GM12878 (cell line): ENCODE data around the gene IRF2. TPM values are rescaled to one million over a fixed set of nuclear protein-coding genes. Genes with fewer than 3 reads are reported as not detected.

Source experiments
- BACH1 ChIP-seq: fragments of 450-650 bp; IDR thresholded peaks from 2 replicates; pipeline ENCODE4 v1.6.1; 2017; ENCODE audit warnings: mild to moderate bottlenecking, borderline replicate concordance
- BMI1 ChIP-seq: fragments of 450-650 bp; IDR thresholded peaks from 2 replicates; pipeline ENCODE4 v1.6.1; 2016; ENCODE audit warnings: mild to moderate bottlenecking, moderate library complexity, borderline replicate concordance
- CHD2 ChIP-seq: IDR thresholded peaks from 2 replicates; pipeline ENCODE4 v1.6.1; 2011; ENCODE audit warnings: low read depth, low read length, improper control_type of control experiment, borderline replicate concordance
- E2F8 ChIP-seq: fragments of 450-650 bp; IDR thresholded peaks from 2 replicates; pipeline ENCODE4 v1.6.1; 2018; ENCODE audit warnings: mild to moderate bottlenecking, low read depth, moderate library complexity; ENCODE audit not compliant: partially characterized antibody
- EP300 ChIP-seq, 2 experiments: fragments of 150-350 bp in 1 of 2; IDR thresholded peaks; 2 replicates each; pipeline ENCODE4 v1.6.1; 2011 to 2012; ENCODE audit warnings: low read depth in 2 of 2, low read length in 2 of 2, borderline replicate concordance in 1 of 2, improper control_type of control experiment in 1 of 2, inconsistent platforms in 1 of 2; ENCODE audit not compliant: control insufficient read depth in 1 of 2
- ESRRA ChIP-seq: IDR thresholded peaks from 2 replicates; pipeline ENCODE4 v1.6.1; 2012; ENCODE audit warnings: mild to moderate bottlenecking, low read length, improper control_type of control experiment
- FOXK2 ChIP-seq: fragments of 450-650 bp; IDR thresholded peaks from 2 replicates; pipeline ENCODE4 v1.6.1; 2017; ENCODE audit warnings: mild to moderate bottlenecking, moderate library complexity
- IKZF1 ChIP-seq: fragments of 450-650 bp; conservative IDR thresholded peaks from 2 replicates; pipeline ENCODE4 v1.6.1; 2017; ENCODE audit warnings: antibody characterized with exemption, mild to moderate bottlenecking
- KAT2A ChIP-seq: conservative IDR thresholded peaks from 2 replicates; pipeline ENCODE4 v1.6.1; 2011; ENCODE audit warnings: low read depth, low read length; ENCODE audit not compliant: control insufficient read depth
- KDM1A ChIP-seq: fragments of 200-600 bp; sonication (generic); IDR thresholded peaks from 2 replicates; pipeline ENCODE4 v1.6.1; 2016; ENCODE audit warnings: borderline replicate concordance
- KLF5 ChIP-seq: fragments of 450-650 bp; IDR thresholded peaks from 2 replicates; pipeline ENCODE4 v1.6.1; 2014; ENCODE audit warnings: mild to moderate bottlenecking; ENCODE audit not compliant: partially characterized antibody
- MEF2A ChIP-seq: IDR thresholded peaks from 2 replicates; pipeline ENCODE4 v1.6.1; 2011; ENCODE audit warnings: low read depth, mild to moderate bottlenecking, low read length, moderate library complexity; ENCODE audit not compliant: insufficient read depth
- MTA2 ChIP-seq: fragments of 450-650 bp; IDR thresholded peaks from 2 replicates; pipeline ENCODE4 v1.6.1; 2016; ENCODE audit warnings: low read depth, mild to moderate bottlenecking, moderate library complexity
- POLR2AphosphoS5 ChIP-seq: IDR thresholded peaks from 2 replicates; pipeline ENCODE4 v1.6.1; 2011; ENCODE audit warnings: mild to moderate bottlenecking, low read length, inconsistent platforms
- POU2F2 ChIP-seq: IDR thresholded peaks from 3 replicates; pipeline ENCODE4 v1.6.1; 2011; ENCODE audit warnings: low read depth, mild to moderate bottlenecking, low read length, borderline replicate concordance
- RELB ChIP-seq: fragments of 450-650 bp; IDR thresholded peaks from 2 replicates; pipeline ENCODE4 v1.6.1; 2017; ENCODE audit warnings: low read depth, mild to moderate bottlenecking, moderate library complexity
- SIN3A ChIP-seq: IDR thresholded peaks from 2 replicates; pipeline ENCODE4 v1.6.1; 2012; ENCODE audit warnings: low read depth, low read length, improper control_type of control experiment
- SMARCA5 ChIP-seq: fragments of 450-650 bp; IDR thresholded peaks from 2 replicates; pipeline ENCODE4 v1.6.1; 2017; ENCODE audit warnings: mild to moderate bottlenecking
- SREBF2 ChIP-seq: IDR thresholded peaks from 2 replicates; pipeline ENCODE4 v1.6.1; 2012; ENCODE audit warnings: mild to moderate bottlenecking, low read length
- SUPT20H ChIP-seq: IDR thresholded peaks from 2 replicates; pipeline ENCODE4 v1.6.1; 2011; ENCODE audit warnings: low read depth, mild to moderate bottlenecking, low read length, moderate library complexity, borderline replicate concordance; ENCODE audit not compliant: control insufficient read depth
- SUZ12 ChIP-seq: fragments of 200-600 bp; sonication (generic); IDR thresholded peaks from one replicate; pipeline ENCODE4 v1.6.1; 2018; ENCODE audit warnings: antibody characterized with exemption, mild to moderate bottlenecking; ENCODE audit not compliant: unreplicated experiment
- ZBTB33 ChIP-seq: fragments of 450-650 bp; IDR thresholded peaks from 2 replicates; pipeline ENCODE4 v1.6.1; 2017; ENCODE audit warnings: mild to moderate bottlenecking
- ZNF274 ChIP-seq: IDR thresholded peaks from one replicate; pipeline ENCODE4 v1.8.0; 2011; ENCODE audit not compliant: insufficient read length, insufficient read depth
- ZNF622 ChIP-seq: fragments of 450-650 bp; IDR thresholded peaks from 2 replicates; pipeline ENCODE4 v1.6.1; 2017; ENCODE audit warnings: mild to moderate bottlenecking, inconsistent platforms
- ZSCAN29 ChIP-seq: fragments of 450-650 bp; IDR thresholded peaks from 2 replicates; pipeline ENCODE4 v1.6.1; 2017; ENCODE audit warnings: mild to moderate bottlenecking, moderate library complexity
- polyA plus RNA-seq, 11 experiments: library from polyadenylated mRNA; depleted of rRNA in 4 of 11; unstranded in 6 of 11; stranded (reverse) in 5 of 11; fragments of >200 nt; fragmentation: Nextera tagmentation in 4 of 11; fragmentation: Illumina TruSeq in 1 of 11; extraction: Ambion mirVana in 4 of 11; extraction: Trizol in 1 of 11; gene quantifications; 1 replicate in 1 of 11; 2 replicates in 10 of 11; pipeline versions ENCODE4 v1.2.1 to v1.2.3, GENCODE V29; 2011 to 2016; ENCODE audit warnings: inconsistent platforms in 2 of 11, missing spikeins in 2 of 11, low read depth in 1 of 11
- total RNA-seq, 4 experiments: library from RNA; depleted of rRNA in 3 of 4; stranded (reverse); fragments of >200 nt in 3 of 4; fragmentation: Illumina TruSeq in 1 of 4; extraction: Trizol in 1 of 4; gene quantifications; 2 replicates each; pipeline versions ENCODE4 v1.2.1 to v1.2.3, GENCODE V29; 2013 to 2021

The IRF2 gene
- total and polyA plus RNA-seq, 10 of the 15 experiments (the other 5 are each of a cell fraction or from before 2014, with no cell fraction given) = 45.1 to 99.3 (median 58.9) TPM

- no peak for TF ChIP-seq RELB
- TF ChIP-seq SIN3A = no peak
- TF ChIP-seq ZSCAN29 = 0 out of 2 replicates have a peak, but pooled peaks have one; percentile 44
- TF ChIP-seq BACH1 = no peak; the same call in none of the 2 replicates
- no peak for TF ChIP-seq ZNF622
- TF ChIP-seq SUPT20H = no peak
- TF ChIP-seq MEF2A = no peak
- peak; percentile 81 for TF ChIP-seq POLR2AphosphoS5
- TF ChIP-seq SMARCA5 = 0 out of 2 replicates have a peak, but pooled peaks have one; percentile 25
- TF ChIP-seq EP300 (IDR thresholded peaks at IDR 0.05; ENCODE audit: borderline replicate concordance in 1 of 2, control insufficient read depth in 1 of 2, low read depth in 2 of 2, low read length in 2 of 2) = no peak
- no peak for TF ChIP-seq KLF5
- no peak for TF ChIP-seq ZBTB33
- no peak for TF ChIP-seq MTA2
- no peak for TF ChIP-seq E2F8
- TF ChIP-seq ZNF274 = no peak
- no peak for TF ChIP-seq ESRRA
- no peak for TF ChIP-seq FOXK2
- TF ChIP-seq POU2F2 = peak; percentile 15; the same call in 1 of the 3 replicates
- no peak for TF ChIP-seq KAT2A
- no peak for TF ChIP-seq SUZ12
- no peak for TF ChIP-seq CHD2
- TF ChIP-seq IKZF1 = peak; percentile 77
- no peak for TF ChIP-seq BMI1
- no peak for TF ChIP-seq KDM1A
- no peak for TF ChIP-seq SREBF2
Observed at GRCh38 chr4:184472614-184473498, 1.5 kb downstream of the IRF2 start (continued).
